Activated CD4-positive, alpha-beta T cell treated with anti-CD3 and anti-CD28 coated beads, Interleukin-2, amount 50 U/mL, for 16 hours (primary cell): Measurements from ENCODE around the gene ATXN3L.

ENCODE experiments used
- DNase-seq: peaks from one replicate; pipeline ENCODE4 v3.0.0-alpha.2; 2020

ATXN3L gene

GRCh38 chrX:13319953-13320352 lies at the start of gene ATXN3L:
Gene ATXN3L, minus strand, starts transcription at chrX:13320053. Its CDS starts 119 bp downstream, at chrX:13319934.
- no peak for DNase-seq

GRCh38 chrX:13369256-13370030 lies 49.6 kb upstream of the ATXN3L start:
- no peak for DNase-seq

GRCh38 chrX:13367950-13368349 lies 48.1 kb upstream of the ATXN3L start:
- DNase-seq: peak; percentile 19

- DNase-seq: no peak
These were observed 46.8 kb upstream of the ATXN3L start for GRCh38 chrX:13366698-13367097.

GRCh38 chrX:13365161-13365560 lies 45.3 kb upstream of the ATXN3L start:
- DNase-seq: no peak

- DNase-seq: no peak
These were observed 44.5 kb upstream of the ATXN3L start for GRCh38 chrX:13364230-13364857.

GRCh38 chrX:13360146-13360545 lies 40.3 kb upstream of the ATXN3L start:
- DNase-seq: no peak

GRCh38 chrX:13357925-13358324 lies 38.1 kb upstream of the ATXN3L start:
- DNase-seq: no peak

- DNase-seq: no peak
These were observed 26.8 kb upstream of the ATXN3L start for GRCh38 chrX:13346646-13347045.

- no peak for DNase-seq
These were observed 25.6 kb upstream of the ATXN3L start for GRCh38 chrX:13345438-13345837.

GRCh38 chrX:13345037-13345436 lies 25.2 kb upstream of the ATXN3L start:
- no peak for DNase-seq

GRCh38 chrX:13341491-13342101 lies 21.7 kb upstream of the ATXN3L start:
- no peak for DNase-seq

GRCh38 chrX:13340182-13340791 lies 20.4 kb upstream of the ATXN3L start:
- no peak for DNase-seq

- DNase-seq: no peak
These were observed 19.8 kb upstream of the ATXN3L start for GRCh38 chrX:13339607-13340006.

- no peak for DNase-seq
These were observed 19.2 kb upstream of the ATXN3L start for GRCh38 chrX:13338996-13339515.

GRCh38 chrX:13334491-13334890 lies 14.6 kb upstream of the ATXN3L start:
- no peak for DNase-seq

- DNase-seq: no peak
These were observed 10.6 kb upstream of the ATXN3L start for GRCh38 chrX:13330446-13330845.

- no peak for DNase-seq
These were observed 7.8 kb upstream of the ATXN3L start for GRCh38 chrX:13327666-13328065.

- no peak for DNase-seq
These were observed 3.4 kb upstream of the ATXN3L start for GRCh38 chrX:13323241-13323640.

- no peak for DNase-seq
These were observed 2.5 kb downstream of the ATXN3L start for GRCh38 chrX:13317366-13317765.

GRCh38 chrX:13311560-13311959 lies 8.3 kb downstream of the ATXN3L start:
- DNase-seq: no peak

- no peak for DNase-seq
These were observed 10.2 kb downstream of the ATXN3L start for GRCh38 chrX:13309631-13310030.

GRCh38 chrX:13307041-13307440 lies 12.8 kb downstream of the ATXN3L start:
- DNase-seq: no peak
